Trophoblast cell (in vitro differentiated cells and primary cell): ENCODE measurements around the gene CUL2.
"Not testable (repeated sequence)": the region's sequence is repeated elsewhere in the genome, so short reads cannot be mapped to it uniquely, and the experiment has no call there.

Source experiments
- DNase-seq, 2 donors: peaks; one replicate each; pipeline ENCODE4 v3.0.0-alpha.2; 2016
- H2AFZ ChIP-seq: 2 replicates; pipeline ENCODE4 v1.6.1; 2013; ENCODE audit warnings: low read length, moderate library complexity, mild to moderate bottlenecking; ENCODE audit not compliant: insufficient read depth, poor library complexity
- H2AK5ac ChIP-seq: 2 replicates; pipeline ENCODE4 v1.6.1; 2013; ENCODE audit warnings: mild to moderate bottlenecking, low read length
- H2BK120ac ChIP-seq: 2 replicates; pipeline ENCODE4 v1.6.1; 2013; ENCODE audit warnings: low read length, mild to moderate bottlenecking, moderate library complexity; ENCODE audit not compliant: insufficient read depth, poor library complexity
- H2BK12ac ChIP-seq: 2 replicates; pipeline ENCODE4 v1.6.1; 2013; ENCODE audit warnings: mild to moderate bottlenecking, low read length, moderate library complexity
- H2BK5ac ChIP-seq: 2 replicates; pipeline ENCODE4 v1.6.1; 2013; ENCODE audit warnings: low read length, low read depth, moderate library complexity, mild to moderate bottlenecking; ENCODE audit not compliant: poor library complexity
- H3K14ac ChIP-seq: 2 replicates; pipeline ENCODE4 v1.6.1; 2013; ENCODE audit warnings: mild to moderate bottlenecking, low read length
- H3K18ac ChIP-seq: 2 replicates; pipeline ENCODE4 v1.6.1; 2013; ENCODE audit warnings: mild to moderate bottlenecking, low read length
- H3K23ac ChIP-seq: 2 replicates; pipeline ENCODE4 v1.6.1; 2013; ENCODE audit warnings: low read length
- H3K27ac ChIP-seq: 2 replicates; pipeline ENCODE4 v1.5.1; 2013; ENCODE audit warnings: low read depth, mild to moderate bottlenecking, inconsistent platforms, low read length, moderate library complexity
- H3K27me3 ChIP-seq: 2 replicates; pipeline ENCODE4 v1.6.1; 2013; ENCODE audit warnings: inconsistent platforms, mild to moderate bottlenecking, low read length, moderate library complexity; ENCODE audit not compliant: insufficient read depth
- H3K36me3 ChIP-seq, 2 experiments: 1 replicate in 1 of 2; 2 replicates in 1 of 2; pipeline ENCODE4 v1.6.1; 2013; ENCODE audit warnings: low read length in 2 of 2, mild to moderate bottlenecking in 2 of 2, moderate library complexity in 1 of 2; ENCODE audit not compliant: insufficient read depth in 2 of 2, control insufficient read depth in 1 of 2
- H3K4ac ChIP-seq: 2 replicates; pipeline ENCODE4 v1.6.1; 2013; ENCODE audit warnings: low read depth, mild to moderate bottlenecking, low read length, moderate library complexity
- H3K4me1 ChIP-seq, 2 experiments: 1 replicate in 1 of 2; 2 replicates in 1 of 2; pipeline ENCODE4 v1.6.1; 2013; ENCODE audit warnings: low read length in 2 of 2, mild to moderate bottlenecking in 2 of 2, moderate library complexity in 1 of 2; ENCODE audit not compliant: insufficient read depth in 2 of 2, control insufficient read depth in 1 of 2
- H3K4me2 ChIP-seq: 2 replicates; pipeline ENCODE4 v1.6.1; 2013; ENCODE audit warnings: inconsistent platforms, mild to moderate bottlenecking, low read length, moderate library complexity
- H3K4me3 ChIP-seq: 2 replicates; pipeline ENCODE4 v1.5.1; 2013; ENCODE audit warnings: mild to moderate bottlenecking, low read depth, low read length, inconsistent platforms
- H3K79me1 ChIP-seq: one replicate; pipeline ENCODE4 v1.6.1; 2013; ENCODE audit warnings: low read length
- H3K79me2 ChIP-seq: 2 replicates; pipeline ENCODE4 v1.6.1; 2013; ENCODE audit warnings: low read length, mild to moderate bottlenecking; ENCODE audit not compliant: control insufficient read depth, insufficient read depth, poor library complexity
- H3K9ac ChIP-seq: 2 replicates; pipeline ENCODE4 v1.6.1; 2013; ENCODE audit warnings: mild to moderate bottlenecking, low read length
- H3K9me3 ChIP-seq: 2 replicates; pipeline ENCODE4 v1.6.1; 2013; ENCODE audit warnings: low read depth, mild to moderate bottlenecking, control low read depth, inconsistent platforms, low read length; ENCODE audit not compliant: insufficient read depth
- H4K12ac ChIP-seq: 2 replicates; pipeline ENCODE4 v1.6.1; 2013; ENCODE audit warnings: low read depth, mild to moderate bottlenecking, low read length, moderate library complexity
- H4K8ac ChIP-seq: 2 replicates; pipeline ENCODE4 v1.6.1; 2013; ENCODE audit warnings: low read depth, mild to moderate bottlenecking, low read length, moderate library complexity
- H4K91ac ChIP-seq: one replicate; pipeline ENCODE4 v1.6.1; 2013; ENCODE audit warnings: low read depth, mild to moderate bottlenecking, low read length, moderate library complexity
- WGBS: extraction: QIAGEN DNeasy Blood & Tissue Kit; methylation state at CpG from one replicate; pipeline ENCODE4 v1.1.7; 2013; ENCODE audit warnings: missing lambda C conversion rate; ENCODE audit not compliant: insufficient read length, insufficient coverage; ENCODE audit errors: extremely low coverage; 5-methylcytosine and 5-hydroxymethylcytosine counted together

CUL2 gene

GRCh38 chr10:34993782-34994181 lies 96.4 kb downstream of the CUL2 start:
- Histone ChIP-seq H4K8ac (no peak overlapping the region), H2BK120ac (no peak overlapping the region), H2AK5ac (no peak overlapping the region), H4K12ac (no peak overlapping the region), H3K79me2 (no peaks in the 10 kb centered on the region), H3K36me3 (no peaks in the 10 kb centered on the region), H3K4me1 (peaks cover 0 to 8% of the 10 kb centered on the region in 2 experiments), H2AFZ (no peak overlapping the region), H2BK12ac (peak overlapping the region; percentile 6), H3K79me1 (no peaks in the 10 kb centered on the region), H3K23ac (no peak overlapping the region), H3K9me3 (no peaks in the 10 kb centered on the region), H3K27me3 (no peaks in the 10 kb centered on the region), H4K91ac (no peak overlapping the region), H3K4me3 (no peak overlapping the region), H3K18ac (no peak overlapping the region), H3K9ac (no peak overlapping the region), H3K27ac (no peak overlapping the region), H2BK5ac (no peak overlapping the region), H3K14ac (no peak overlapping the region), H3K4ac (no peak overlapping the region), H3K4me2 (no peak overlapping the region)
- WGBS, result no CpG with 5 or more reads among the region's 1 CpG
- no peak for DNase-seq

- not testable (repeated sequence) for H3K9me3 ChIP-seq, H2BK5ac ChIP-seq, DNase-seq, H3K4ac ChIP-seq, H4K12ac ChIP-seq, H3K27ac ChIP-seq, H3K27me3 ChIP-seq, H3K4me3 ChIP-seq, H2AFZ ChIP-seq, H2AK5ac ChIP-seq, H3K14ac ChIP-seq, H3K36me3 ChIP-seq, H2BK12ac ChIP-seq, H4K91ac ChIP-seq, H3K4me2 ChIP-seq, H3K79me1 ChIP-seq, H3K79me2 ChIP-seq, H3K9ac ChIP-seq, H4K8ac ChIP-seq, H3K4me1 ChIP-seq, H3K23ac ChIP-seq, H2BK120ac ChIP-seq, H3K18ac ChIP-seq
- whole genome bisulfite sequencing, result no CpG with 5 or more reads among the region's 1 CpG
Measured at GRCh38 chr10:34991117-34991516, 99.0 kb downstream of the CUL2 start.

GRCh38 chr10:34988397-34989067 lies 101.6 kb downstream of the CUL2 start:
- H2BK12ac ChIP-seq, result no peak overlapping the region
- H3K14ac ChIP-seq, result no peak overlapping the region
- H3K27ac ChIP-seq, result no peak overlapping the region
- H4K8ac ChIP-seq, result no peak overlapping the region
- no peak overlapping the region for H2AK5ac ChIP-seq
- DNase-seq, result no peak
- H3K36me3 ChIP-seq, result no peaks in the 10 kb centered on the region
- no peaks in the 10 kb centered on the region for H3K27me3 ChIP-seq
- H3K4me3 ChIP-seq, result no peak overlapping the region
- H3K4ac ChIP-seq, result no peak overlapping the region
- no peak overlapping the region for H3K4me2 ChIP-seq
- H4K12ac ChIP-seq, result no peak overlapping the region
- no peak overlapping the region for H3K18ac ChIP-seq
- no peak overlapping the region for H3K9ac ChIP-seq
- no peak overlapping the region for H2AFZ ChIP-seq
- H3K4me1 ChIP-seq, result no peaks in the 10 kb centered on the region
- no peak overlapping the region for H2BK5ac ChIP-seq
- H3K23ac ChIP-seq, result no peak overlapping the region
- H3K79me1 ChIP-seq, result no peaks in the 10 kb centered on the region
- no peaks in the 10 kb centered on the region for H3K79me2 ChIP-seq
- peaks cover 2% of the 10 kb centered on the region for H3K9me3 ChIP-seq
- no peak overlapping the region for H2BK120ac ChIP-seq
- no CpG with 5 or more reads among the region's 8 CpGs for WGBS
- H4K91ac ChIP-seq, result no peak overlapping the region

GRCh38 chr10:34985823-34986222 lies 104.3 kb downstream of the CUL2 start:
- no peaks in the 10 kb centered on the region for H3K4me1 ChIP-seq
- H4K91ac ChIP-seq, result no peak overlapping the region
- H3K9ac ChIP-seq, result no peak overlapping the region
- H3K36me3 ChIP-seq, result no peaks in the 10 kb centered on the region
- no peak overlapping the region for H3K18ac ChIP-seq
- DNase-seq, result peak; percentile 52 to 74
- H2BK5ac ChIP-seq, result no peak overlapping the region
- WGBS, result no CpG with 5 or more reads among the region's 2 CpGs
- H4K8ac ChIP-seq, result no peak overlapping the region
- no peak overlapping the region for H3K27ac ChIP-seq
- H2BK120ac ChIP-seq, result no peak overlapping the region
- no peaks in the 10 kb centered on the region for H3K79me2 ChIP-seq
- H2BK12ac ChIP-seq, result no peak overlapping the region
- no peak overlapping the region for H3K14ac ChIP-seq
- no peak overlapping the region for H3K4me3 ChIP-seq
- no peak overlapping the region for H3K4ac ChIP-seq
- H2AFZ ChIP-seq, result no peak overlapping the region
- H3K27me3 ChIP-seq, result no peaks in the 10 kb centered on the region
- peaks cover 3% of the 10 kb centered on the region for H3K9me3 ChIP-seq
- H3K4me2 ChIP-seq, result no peak overlapping the region
- no peaks in the 10 kb centered on the region for H3K79me1 ChIP-seq
- H4K12ac ChIP-seq, result no peak overlapping the region
- H2AK5ac ChIP-seq, result no peak overlapping the region
- H3K23ac ChIP-seq, result no peak overlapping the region
